Measurements from ENCODE around the gene ACTN3.
"Not testable (repeated sequence)": the region's sequence is repeated elsewhere in the genome, so short reads cannot be mapped to it uniquely, and the experiment has no call there.

DNA sequence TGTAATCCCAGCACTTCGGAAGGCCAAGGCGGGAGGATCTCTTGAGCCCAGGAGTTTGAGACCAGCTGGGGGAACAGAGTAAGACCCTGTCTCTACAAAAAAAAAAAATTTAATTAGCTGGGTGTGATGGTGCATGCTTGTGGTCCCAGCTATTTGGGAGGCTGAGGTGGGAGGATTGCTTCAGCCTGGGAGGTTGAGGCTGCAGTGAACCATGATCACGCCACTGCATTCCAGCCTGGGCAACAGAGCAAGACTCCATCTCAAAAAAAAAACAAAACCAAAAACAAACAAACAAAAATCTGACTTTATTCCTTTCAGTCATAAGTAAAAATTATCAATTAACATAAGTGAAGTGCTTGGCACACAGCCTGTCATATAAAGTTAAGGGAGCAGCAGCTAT lies 59.9 kb downstream of the ACTN3 start:
- TF ChIP-seq, protein P1, sequence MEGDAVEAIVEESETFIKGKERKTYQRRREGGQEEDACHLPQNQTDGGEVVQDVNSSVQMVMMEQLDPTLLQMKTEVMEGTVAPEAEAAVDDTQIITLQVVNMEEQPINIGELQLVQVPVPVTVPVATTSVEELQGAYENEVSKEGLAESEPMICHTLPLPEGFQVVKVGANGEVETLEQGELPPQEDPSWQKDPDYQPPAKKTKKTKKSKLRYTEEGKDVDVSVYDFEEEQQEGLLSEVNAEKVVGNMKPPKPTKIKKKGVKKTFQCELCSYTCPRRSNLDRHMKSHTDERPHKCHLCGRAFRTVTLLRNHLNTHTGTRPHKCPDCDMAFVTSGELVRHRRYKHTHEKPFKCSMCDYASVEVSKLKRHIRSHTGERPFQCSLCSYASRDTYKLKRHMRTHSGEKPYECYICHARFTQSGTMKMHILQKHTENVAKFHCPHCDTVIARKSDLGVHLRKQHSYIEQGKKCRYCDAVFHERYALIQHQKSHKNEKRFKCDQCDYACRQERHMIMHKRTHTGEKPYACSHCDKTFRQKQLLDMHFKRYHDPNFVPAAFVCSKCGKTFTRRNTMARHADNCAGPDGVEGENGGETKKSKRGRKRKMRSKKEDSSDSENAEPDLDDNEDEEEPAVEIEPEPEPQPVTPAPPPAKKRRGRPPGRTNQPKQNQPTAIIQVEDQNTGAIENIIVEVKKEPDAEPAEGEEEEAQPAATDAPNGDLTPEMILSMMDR (conservative IDR thresholded peaks at IDR 0.05 in 1 of 2, IDR thresholded peaks at IDR 0.05 in 1 of 2; ENCODE audit: low read depth in 1 of 2, low read length in 2 of 2): not testable (repeated sequence)
- TF ChIP-seq EZH2 (IDR thresholded peaks at IDR 0.05; ENCODE audit: low read length, missing control alignments): not testable (repeated sequence)

Data from fibroblast of lung (primary cell).